ENCODE results near the gene ARSB. TPM values are rescaled to one million over a fixed set of nuclear protein-coding genes. Genes with fewer than 3 reads are reported as not detected.

ARSB gene
- total and polyA plus RNA-seq, 12 donors = 1.7 to 21.4 (median 14.1) TPM

- 94% methylated on average over 11 of the region's 11 CpGs for WGBS, 2 donors
- TF ChIP-seq CTCF (IDR thresholded peaks at IDR 0.05) = no peak
- Histone ChIP-seq H3K36me3 (no peaks in the 10 kb centered on the region), H3K4me1 (no peaks in the 10 kb centered on the region), H3K9me3 (no peaks in the 10 kb centered on the region), H3K27me3 (peaks cover 0 to 4% (median 0%) of the 10 kb centered on the region in 7 donors), H3K27ac (no peak overlapping the region), H3K4me3 (no peak overlapping the region)
- ATAC-seq (no peak), DNase-seq (no peak)
- intact Hi-C loops (cut with DNase I) = no loop called here
Observed at GRCh38 chr5:79030663-79031484, 45.8 kb upstream of the ARSB start.

GRCh38 chr5:79025054-79025472 lies 40.0 kb upstream of the ARSB start:
- 4 to 9% methylated on average over 13 of the region's 13 CpGs for WGBS, 2 donors
- Histone ChIP-seq H3K36me3 (no peaks in the 10 kb centered on the region), H3K9me3 (no peaks in the 10 kb centered on the region), H3K27me3 (peaks cover 0 to 13% (median 0%) of the 10 kb centered on the region in 7 donors), H3K4me1 (peaks cover 0 to 19% (median 8%) of the 10 kb centered on the region in 9 donors), H3K4me3 (peak overlapping the region in 9 of 10 donors; percentile 12 to 48 (median 38)), H3K27ac (no peak overlapping the region)
- intact Hi-C loops (cut with DNase I) = loop anchor here in 9 of 10 donors (1.0 to 10.0 kb wide), 10 partner anchors 82 to 1060 kb away; partner anchors contain the start of gene BHMT (in 2 of the 9)
- ATAC-seq (peak in 6 of 8 donors; percentile 55 to 68 (median 60)), DNase-seq (peak; percentile 53 to 59)
- peak; percentile 93 to 98 (median 97) for TF ChIP-seq CTCF (IDR thresholded peaks at IDR 0.05)

- DNase-seq = no peak
- no peak for TF ChIP-seq CTCF (IDR thresholded peaks at IDR 0.05)
- peaks cover 0 to 19% (median 8%) of the 10 kb centered on the region in 9 donors for H3K4me1 ChIP-seq
- 95 to 96% methylated on average over 1 of the region's 1 CpG for WGBS, 2 donors
- no peak overlapping the region for H3K4me3 ChIP-seq
- peaks cover 0 to 17% (median 0%) of the 10 kb centered on the region in 7 donors for H3K27me3 ChIP-seq
- no peaks in the 10 kb centered on the region for H3K9me3 ChIP-seq
- no peak for ATAC-seq
- intact Hi-C loops (cut with DNase I) = loop anchor here in 9 of 10 donors (1.0 to 10.0 kb wide), 7 partner anchors 109 to 1061 kb away; no protein-coding TSS in a partner anchor
- H3K27ac ChIP-seq = no peak overlapping the region
- H3K36me3 ChIP-seq = no peaks in the 10 kb centered on the region
Observed at GRCh38 chr5:79023947-79024346, 38.8 kb upstream of the ARSB start.

GRCh38 chr5:79023348-79023747 lies 38.2 kb upstream of the ARSB start:
- H3K36me3 ChIP-seq = no peaks in the 10 kb centered on the region
- no peak overlapping the region for H3K27ac ChIP-seq
- TF ChIP-seq CTCF (IDR thresholded peaks at IDR 0.05) = no peak
- peaks cover 0 to 17% (median 0%) of the 10 kb centered on the region in 7 donors for H3K27me3 ChIP-seq
- intact Hi-C loops (cut with DNase I) = loop anchor here in 9 of 10 donors (5.0 to 10.0 kb wide), 5 partner anchors 439 to 1061 kb away; no protein-coding TSS in a partner anchor
- no peak for ATAC-seq
- DNase-seq = no peak
- no peaks in the 10 kb centered on the region for H3K9me3 ChIP-seq
- WGBS, 2 donors = 91% methylated on average over 1 of the region's 1 CpG
- H3K4me1 ChIP-seq = peaks cover 0 to 19% (median 8%) of the 10 kb centered on the region in 9 donors
- no peak overlapping the region for H3K4me3 ChIP-seq

Data from heart right ventricle (tissue), 16 donors.